NOMO-1 (cell line): ENCODE measurements around the gene CCDC102A.
A peak's percentile ranks its signal among the peaks of the same experiment; 100 is the strongest.
"Not testable (repeated sequence)": the region's sequence is repeated elsewhere in the genome, so short reads cannot be mapped to it uniquely, and the experiment has no call there.

Source experiments
- DNase-seq, 2 experiments: peaks; one replicate each; lab custom pipeline; 2025; ENCODE audit not compliant: unreplicated experiment in 2 of 2; lab: John Stamatoyannopoulos, UW

Gene CCDC102A

GRCh38 chr16:57566436-57566835 is 30.1 kb upstream of the CCDC102A start:
- no peak for DNase-seq

- DNase-seq, result no peak
Measured at GRCh38 chr16:57565461-57565860, 29.1 kb upstream of the CCDC102A start.

- DNase-seq, result no peak
Measured at GRCh38 chr16:57564571-57565270, 28.4 kb upstream of the CCDC102A start.

- DNase-seq, result no peak
Measured at GRCh38 chr16:57563761-57564160, 27.4 kb upstream of the CCDC102A start.

- no peak for DNase-seq
Measured at GRCh38 chr16:57563487-57563750, 27.0 kb upstream of the CCDC102A start.

GRCh38 chr16:57562669-57563486 is 26.5 kb upstream of the CCDC102A start:
- no peak for DNase-seq

GRCh38 chr16:57562066-57562465 is 25.7 kb upstream of the CCDC102A start:
- no peak for DNase-seq

- no peak for DNase-seq
Measured at GRCh38 chr16:57559072-57559790, 22.9 kb upstream of the CCDC102A start.

GRCh38 chr16:57556941-57557541 is 20.7 kb upstream of the CCDC102A start:
- no peak for DNase-seq

- DNase-seq, result no peak
Measured at GRCh38 chr16:57555831-57556230, 19.5 kb upstream of the CCDC102A start.

GRCh38 chr16:57551057-57551456 is 14.7 kb upstream of the CCDC102A start:
- no peak for DNase-seq

- no peak for DNase-seq
Measured at GRCh38 chr16:57549730-57550129, 13.4 kb upstream of the CCDC102A start.

- DNase-seq, result no peak
Measured at GRCh38 chr16:57548408-57548807, 12.0 kb upstream of the CCDC102A start.

GRCh38 chr16:57547524-57547923 is 11.2 kb upstream of the CCDC102A start:
- not testable (repeated sequence) for DNase-seq

GRCh38 chr16:57544124-57544653 is 7.8 kb upstream of the CCDC102A start:
- peak; percentile 98 to 99 for DNase-seq

- no peak for DNase-seq
Measured at GRCh38 chr16:57541754-57542435, 5.5 kb upstream of the CCDC102A start.

GRCh38 chr16:57540906-57541753 is 4.8 kb upstream of the CCDC102A start:
- DNase-seq, result no peak

GRCh38 chr16:57540387-57540786 is 4.0 kb upstream of the CCDC102A start:
- DNase-seq, result no peak

- DNase-seq, result peak; percentile 42 to 60
Measured at GRCh38 chr16:57539072-57539796, 2.9 kb upstream of the CCDC102A start.
